Osteoblast (primary cell): Measurements from ENCODE around the gene ZNF483. TPM values are rescaled to one million over a fixed set of nuclear protein-coding genes. Genes with fewer than 3 reads are reported as not detected.

Experiments
- DNase-seq: peaks from one replicate; pipeline ENCODE4 v3.0.0; 2011; ENCODE audit warnings: low spot score, mixed read lengths; ENCODE audit not compliant: insufficient read length; ENCODE audit errors: missing footprints
- H2AFZ ChIP-seq: 2 replicates; pipeline ENCODE4 v1.6.0; 2011; ENCODE audit warnings: mild to moderate bottlenecking, low read length
- H3K27ac ChIP-seq: 2 replicates; pipeline ENCODE4 v1.5.1; 2011; ENCODE audit warnings: mild to moderate bottlenecking, low read depth, low read length, moderate library complexity
- H3K27me3 ChIP-seq: 2 replicates; pipeline ENCODE4 v1.6.0; 2012; ENCODE audit warnings: mild to moderate bottlenecking, control low read depth, inconsistent platforms, low read length, moderate library complexity; ENCODE audit not compliant: insufficient read depth
- H3K36me3 ChIP-seq: 2 replicates; pipeline ENCODE4 v1.5.1; 2011; ENCODE audit warnings: mild to moderate bottlenecking, low read length, control low read depth, moderate library complexity; ENCODE audit not compliant: insufficient read depth
- H3K4me1 ChIP-seq: 2 replicates; pipeline ENCODE4 v1.5.1; 2011; ENCODE audit warnings: mild to moderate bottlenecking, low read length, control low read depth, moderate library complexity; ENCODE audit not compliant: insufficient read depth
- H3K4me2 ChIP-seq: 2 replicates; pipeline ENCODE4 v1.6.0; 2011; ENCODE audit warnings: mild to moderate bottlenecking, low read length; ENCODE audit not compliant: insufficient read depth
- H3K4me3 ChIP-seq: fragments of 200-600 bp; sonication (generic); 3 replicates; pipeline ENCODE4 v1.5.1; 2012; ENCODE audit warnings: mild to moderate bottlenecking, low read length, inconsistent platforms; ENCODE audit not compliant: insufficient read depth
- H3K79me2 ChIP-seq: 2 replicates; pipeline ENCODE4 v1.6.0; 2012; ENCODE audit warnings: mild to moderate bottlenecking, low read length, control low read depth, inconsistent platforms; ENCODE audit not compliant: insufficient read depth
- H3K9me3 ChIP-seq: 2 replicates; pipeline ENCODE4 v1.5.1; 2011; ENCODE audit warnings: low read depth, low read length, control low read depth
- H4K20me1 ChIP-seq: 2 replicates; pipeline ENCODE4 v1.6.0; 2012; ENCODE audit warnings: mild to moderate bottlenecking, low read length, control low read depth; ENCODE audit not compliant: insufficient read depth
- total RNA-seq: library from RNA; depleted of rRNA; stranded (reverse); fragments of >200 nt; gene quantifications from 2 replicates; pipeline ENCODE4 v1.2.3, GENCODE V29; 2012
- TF ChIP-seq, protein P1 (sequence below): IDR thresholded peaks from 2 replicates; pipeline ENCODE4 v1.5.1; 2011; ENCODE audit warnings: mild to moderate bottlenecking, low read depth, low read length, moderate library complexity; ENCODE audit errors: extremely low read depth

The ZNF483 gene
- total RNA-seq, 1 donor = 6.2 TPM

DNA sequence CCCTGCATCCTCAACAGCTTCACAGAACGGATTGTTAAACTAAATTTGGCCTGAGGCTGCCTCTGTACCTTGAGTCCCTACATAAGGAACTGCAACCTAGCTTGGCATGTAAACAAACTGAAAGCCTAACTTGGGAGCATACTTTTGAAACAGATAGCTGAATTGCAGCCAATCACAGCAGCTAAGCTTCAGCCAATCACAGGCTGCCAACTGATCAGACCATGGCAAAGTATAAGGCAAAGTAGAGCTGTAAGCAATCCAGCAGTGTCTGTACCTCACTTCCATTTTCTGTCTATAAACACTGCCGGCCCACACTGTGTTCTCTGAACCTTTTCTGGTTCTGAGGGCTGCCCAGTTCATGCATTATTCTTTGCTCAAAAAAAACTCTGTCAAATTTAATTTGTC is 8.9 kb upstream of the ZNF483 start:
- Histone ChIP-seq H3K79me2 (no peaks in the 10 kb centered on the region), H3K27me3 (no peaks in the 10 kb centered on the region), H4K20me1 (no peaks in the 10 kb centered on the region), H3K4me1 (no peaks in the 10 kb centered on the region), H3K4me2 (peak overlapping the region; percentile 23), H2AFZ (peak overlapping the region; percentile 6), H3K9me3 (no peaks in the 10 kb centered on the region), H3K36me3 (no peaks in the 10 kb centered on the region), H3K4me3 (no peak overlapping the region), H3K27ac (no peak overlapping the region)
- DNase-seq = no peak
- TF ChIP-seq, protein P1, sequence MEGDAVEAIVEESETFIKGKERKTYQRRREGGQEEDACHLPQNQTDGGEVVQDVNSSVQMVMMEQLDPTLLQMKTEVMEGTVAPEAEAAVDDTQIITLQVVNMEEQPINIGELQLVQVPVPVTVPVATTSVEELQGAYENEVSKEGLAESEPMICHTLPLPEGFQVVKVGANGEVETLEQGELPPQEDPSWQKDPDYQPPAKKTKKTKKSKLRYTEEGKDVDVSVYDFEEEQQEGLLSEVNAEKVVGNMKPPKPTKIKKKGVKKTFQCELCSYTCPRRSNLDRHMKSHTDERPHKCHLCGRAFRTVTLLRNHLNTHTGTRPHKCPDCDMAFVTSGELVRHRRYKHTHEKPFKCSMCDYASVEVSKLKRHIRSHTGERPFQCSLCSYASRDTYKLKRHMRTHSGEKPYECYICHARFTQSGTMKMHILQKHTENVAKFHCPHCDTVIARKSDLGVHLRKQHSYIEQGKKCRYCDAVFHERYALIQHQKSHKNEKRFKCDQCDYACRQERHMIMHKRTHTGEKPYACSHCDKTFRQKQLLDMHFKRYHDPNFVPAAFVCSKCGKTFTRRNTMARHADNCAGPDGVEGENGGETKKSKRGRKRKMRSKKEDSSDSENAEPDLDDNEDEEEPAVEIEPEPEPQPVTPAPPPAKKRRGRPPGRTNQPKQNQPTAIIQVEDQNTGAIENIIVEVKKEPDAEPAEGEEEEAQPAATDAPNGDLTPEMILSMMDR = no peak

DNA sequence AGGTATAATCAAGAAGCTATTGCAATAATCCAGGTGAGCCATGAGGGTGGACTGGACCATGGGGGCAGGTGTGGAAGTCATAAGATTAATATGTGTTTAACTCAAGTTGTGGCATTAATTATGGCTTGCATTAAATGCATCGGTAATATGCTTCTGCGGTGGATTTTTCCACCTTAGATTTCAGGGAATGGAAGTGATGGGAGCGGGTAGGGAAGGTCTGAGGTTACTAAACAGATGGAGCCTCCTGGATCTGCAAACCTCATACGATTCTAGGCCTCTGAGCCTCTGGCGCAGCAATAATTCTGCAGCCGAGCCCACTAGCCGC is 286 bp upstream of the ZNF483 start:
- Histone ChIP-seq H3K36me3 (no peaks in the 10 kb centered on the region), H3K9me3 (no peaks in the 10 kb centered on the region), H2AFZ (peak overlapping the region; percentile 92), H4K20me1 (no peaks in the 10 kb centered on the region), H3K4me1 (peaks cover 13% of the 10 kb centered on the region), H3K27ac (no peak overlapping the region), H3K4me2 (peak overlapping the region; percentile 92), H3K27me3 (no peaks in the 10 kb centered on the region), H3K4me3 (peak overlapping the region; percentile 79), H3K79me2 (no peaks in the 10 kb centered on the region)
- TF ChIP-seq, protein P1 = no peak
- DNase-seq = peak; percentile 18

DNA sequence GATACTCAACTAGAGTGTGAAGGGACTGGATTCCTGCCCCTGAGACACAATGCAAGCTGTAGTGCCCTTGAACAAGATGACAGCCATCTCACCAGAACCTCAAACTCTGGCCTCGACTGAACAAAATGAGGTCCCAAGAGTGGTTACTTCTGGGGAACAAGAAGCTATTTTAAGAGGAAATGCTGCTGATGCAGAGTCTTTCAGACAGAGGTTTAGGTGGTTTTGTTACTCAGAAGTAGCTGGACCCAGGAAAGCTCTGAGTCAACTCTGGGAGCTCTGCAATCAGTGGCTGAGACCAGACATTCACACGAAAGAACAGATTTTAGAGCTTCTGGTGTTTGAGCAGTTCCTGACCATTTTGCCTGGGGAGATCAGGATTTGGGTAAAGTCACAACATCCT is 2.4 kb downstream of the ZNF483 start:
- DNase-seq = peak; percentile 56
- Histone ChIP-seq H3K36me3 (no peaks in the 10 kb centered on the region), H3K4me3 (no peak overlapping the region), H3K27ac (peak overlapping the region; percentile 36), H4K20me1 (no peaks in the 10 kb centered on the region), H3K9me3 (no peaks in the 10 kb centered on the region), H3K4me1 (peaks cover 13% of the 10 kb centered on the region), H3K4me2 (peak overlapping the region; percentile 14), H2AFZ (no peak overlapping the region), H3K27me3 (no peaks in the 10 kb centered on the region), H3K79me2 (no peaks in the 10 kb centered on the region)
- TF ChIP-seq, protein P1 = no peak

DNA sequence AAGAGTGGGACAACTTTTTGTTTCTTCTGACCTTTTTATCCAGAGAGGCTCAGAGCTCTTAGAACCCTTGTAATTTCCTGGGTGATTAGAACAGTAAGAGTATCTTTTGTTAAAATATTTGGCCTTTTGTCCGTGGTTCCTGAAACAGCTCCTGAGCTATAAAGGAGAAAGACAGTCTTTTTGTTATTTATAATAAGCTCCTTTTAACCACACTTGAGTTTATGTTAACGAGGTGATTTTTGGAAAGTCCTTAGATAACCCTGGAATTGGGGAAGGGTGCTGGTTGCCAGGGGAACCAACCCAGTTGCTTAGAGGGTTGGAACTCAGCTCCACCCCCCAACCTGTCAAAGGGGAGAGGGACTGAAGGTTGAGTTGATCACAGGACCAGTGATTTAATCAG is 4.8 kb downstream of the ZNF483 start:
- no peak overlapping the region for H3K27ac ChIP-seq
- no peaks in the 10 kb centered on the region for H3K36me3 ChIP-seq
- H3K4me2 ChIP-seq = no peak overlapping the region
- no peak overlapping the region for H2AFZ ChIP-seq
- no peak for DNase-seq
- no peaks in the 10 kb centered on the region for H3K9me3 ChIP-seq
- H3K4me1 ChIP-seq = peaks cover 20% of the 10 kb centered on the region
- no peaks in the 10 kb centered on the region for H4K20me1 ChIP-seq
- no peak overlapping the region for H3K4me3 ChIP-seq
- TF ChIP-seq, protein P1 = no peak
- H3K79me2 ChIP-seq = no peaks in the 10 kb centered on the region
- H3K27me3 ChIP-seq = no peaks in the 10 kb centered on the region
